Measurements from ENCODE around the gene GABRG3. TPM values are rescaled to one million over a fixed set of nuclear protein-coding genes. Genes with fewer than 3 reads are reported as not detected.

GABRG3 gene
- total RNA-seq, 1 experiment from 2014 or later = not detected

DNA sequence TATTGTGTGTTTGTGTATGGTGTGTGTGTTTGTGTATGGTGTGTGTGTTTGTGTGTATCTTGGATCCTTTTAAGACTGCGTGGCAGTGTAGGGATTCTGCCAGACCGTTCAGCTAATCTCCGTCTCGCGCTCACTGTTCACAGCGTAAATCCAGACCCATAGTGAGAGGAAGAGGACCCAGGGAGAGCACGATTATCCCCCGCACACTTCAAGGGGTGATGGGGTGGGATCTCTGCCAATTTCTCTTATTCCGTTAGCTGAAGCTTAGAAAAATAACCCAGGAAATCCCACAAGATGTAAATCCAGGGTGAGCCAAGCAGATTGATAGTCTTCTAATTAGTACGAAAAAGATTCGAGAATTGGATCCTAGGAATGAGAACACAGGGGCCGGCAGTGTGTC is 381.2 kb downstream of the GABRG3 start:
- H3K9ac ChIP-seq (ENCODE audit: low read length) = no peak overlapping the region
- no peak for TF ChIP-seq POLR2A (IDR thresholded peaks at IDR 0.05; ENCODE audit: borderline replicate concordance, extremely low read depth, insufficient read depth, insufficient read length)
- no peak for TF ChIP-seq CBX3 (IDR thresholded peaks at IDR 0.05; ENCODE audit: low read depth)
- no peak for TF ChIP-seq ZNF274 (IDR thresholded peaks at IDR 0.05; ENCODE audit: low read depth, low read length)
- no peaks in the 10 kb centered on the region for H3K27me3 ChIP-seq (ENCODE audit: insufficient read depth, low read length)
- ATAC-seq (no peak), DNase-seq (ENCODE audit: low read depth, low spot score) (no peak)
- H3K4me3 ChIP-seq (replicated peaks in 1 of 2; ENCODE audit: low read depth in 1 of 2, low read length in 2 of 2) = no peak overlapping the region
- intact Hi-C loops (cut with micrococcal nuclease) = no loop called here
- no peak overlapping the region for H2AFZ ChIP-seq (ENCODE audit: low read depth, low read length, poor library complexity, severe bottlenecking)
- no peaks in the 10 kb centered on the region for H3K9me2 ChIP-seq (ENCODE audit: insufficient read depth)
- no TSS peak for BruUV-seq (replicated peaks)
- CTCF ChIA-PET = no interaction called here
- H3K4me1 ChIP-seq (ENCODE audit: control insufficient read depth in 1 of 2, insufficient read depth in 2 of 2, low read length in 2 of 2) = no peaks in the 10 kb centered on the region
- peaks cover 20 to 53% of the 10 kb centered on the region in 2 experiments; a peak in 3 of 4 replicates for H3K9me3 ChIP-seq (ENCODE audit: control insufficient read depth in 1 of 2, insufficient read depth in 1 of 2, low read depth in 1 of 2, low read length in 2 of 2)
- no peak overlapping the region for H3K27ac ChIP-seq (ENCODE audit: low read depth, low read length)
- H3K79me2 ChIP-seq (ENCODE audit: insufficient read depth, low read length) = no peaks in the 10 kb centered on the region
- no peak overlapping the region for H3K4me2 ChIP-seq (ENCODE audit: low read length)
- POLR2A ChIA-PET = no interaction called here
- H3K36me3 ChIP-seq (ENCODE audit: control insufficient read depth in 1 of 2, insufficient read depth in 2 of 2, low read length in 2 of 2) = no peaks in the 10 kb centered on the region
- RAD21 ChIA-PET (ENCODE audit: low non-redundant PET in 1 of 2, low total read pairs in 2 of 2, uncharacterized antibody in 2 of 2, unreplicated experiment in 2 of 2) = no interaction called here
- no peaks in the 10 kb centered on the region for H4K20me1 ChIP-seq (ENCODE audit: insufficient read depth)

DNA sequence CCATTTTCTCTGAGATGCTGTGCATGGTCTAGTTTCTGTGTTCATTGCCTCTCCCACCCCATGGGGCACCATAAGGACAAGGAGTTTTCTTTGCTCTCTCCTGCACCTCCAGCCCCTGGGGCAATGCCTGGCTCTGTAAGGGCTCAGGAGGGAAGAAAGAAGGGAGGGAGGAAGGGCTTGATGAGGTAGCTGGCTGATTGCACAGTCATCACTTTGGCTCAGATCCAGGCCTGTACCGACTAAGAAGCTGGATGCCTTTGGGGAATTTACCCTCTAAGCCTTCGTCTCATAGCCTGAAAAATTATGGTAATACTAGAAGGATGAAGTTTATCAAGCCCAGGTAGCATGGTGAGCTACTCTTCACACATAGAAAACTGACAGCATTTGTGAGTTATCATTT is 382.9 kb downstream of the GABRG3 start:
- Histone ChIP-seq H3K36me3 (ENCODE audit: control insufficient read depth in 1 of 2, insufficient read depth in 2 of 2, low read length in 2 of 2) (no peaks in the 10 kb centered on the region), H3K9ac (ENCODE audit: low read length) (no peak overlapping the region), H3K9me2 (ENCODE audit: insufficient read depth) (no peaks in the 10 kb centered on the region), H3K4me1 (ENCODE audit: control insufficient read depth in 1 of 2, insufficient read depth in 2 of 2, low read length in 2 of 2) (no peaks in the 10 kb centered on the region), H2AFZ (ENCODE audit: low read depth, low read length, poor library complexity, severe bottlenecking) (no peak overlapping the region), H4K20me1 (ENCODE audit: insufficient read depth) (no peaks in the 10 kb centered on the region), H3K79me2 (ENCODE audit: insufficient read depth, low read length) (no peaks in the 10 kb centered on the region), H3K4me2 (ENCODE audit: low read length) (no peak overlapping the region), H3K27ac (ENCODE audit: low read depth, low read length) (no peak overlapping the region), H3K4me3 (replicated peaks in 1 of 2; ENCODE audit: low read depth in 1 of 2, low read length in 2 of 2) (no peak overlapping the region), H3K27me3 (ENCODE audit: insufficient read depth, low read length) (no peaks in the 10 kb centered on the region), H3K9me3 (ENCODE audit: control insufficient read depth in 1 of 2, insufficient read depth in 1 of 2, low read depth in 1 of 2, low read length in 2 of 2) (peaks cover 22 to 56% of the 10 kb centered on the region in 2 experiments; a peak in 3 of 4 replicates)
- ATAC-seq (no peak), DNase-seq (ENCODE audit: low read depth, low spot score) (no peak)
- POLR2A ChIA-PET = no interaction called here
- intact Hi-C loops (cut with micrococcal nuclease) = no loop called here
- RAD21 ChIA-PET (ENCODE audit: low non-redundant PET in 1 of 2, low total read pairs in 2 of 2, uncharacterized antibody in 2 of 2, unreplicated experiment in 2 of 2) = no interaction called here
- CTCF ChIA-PET = no interaction called here
- BruUV-seq (replicated peaks) = no TSS peak
- TF ChIP-seq, protein P1, sequence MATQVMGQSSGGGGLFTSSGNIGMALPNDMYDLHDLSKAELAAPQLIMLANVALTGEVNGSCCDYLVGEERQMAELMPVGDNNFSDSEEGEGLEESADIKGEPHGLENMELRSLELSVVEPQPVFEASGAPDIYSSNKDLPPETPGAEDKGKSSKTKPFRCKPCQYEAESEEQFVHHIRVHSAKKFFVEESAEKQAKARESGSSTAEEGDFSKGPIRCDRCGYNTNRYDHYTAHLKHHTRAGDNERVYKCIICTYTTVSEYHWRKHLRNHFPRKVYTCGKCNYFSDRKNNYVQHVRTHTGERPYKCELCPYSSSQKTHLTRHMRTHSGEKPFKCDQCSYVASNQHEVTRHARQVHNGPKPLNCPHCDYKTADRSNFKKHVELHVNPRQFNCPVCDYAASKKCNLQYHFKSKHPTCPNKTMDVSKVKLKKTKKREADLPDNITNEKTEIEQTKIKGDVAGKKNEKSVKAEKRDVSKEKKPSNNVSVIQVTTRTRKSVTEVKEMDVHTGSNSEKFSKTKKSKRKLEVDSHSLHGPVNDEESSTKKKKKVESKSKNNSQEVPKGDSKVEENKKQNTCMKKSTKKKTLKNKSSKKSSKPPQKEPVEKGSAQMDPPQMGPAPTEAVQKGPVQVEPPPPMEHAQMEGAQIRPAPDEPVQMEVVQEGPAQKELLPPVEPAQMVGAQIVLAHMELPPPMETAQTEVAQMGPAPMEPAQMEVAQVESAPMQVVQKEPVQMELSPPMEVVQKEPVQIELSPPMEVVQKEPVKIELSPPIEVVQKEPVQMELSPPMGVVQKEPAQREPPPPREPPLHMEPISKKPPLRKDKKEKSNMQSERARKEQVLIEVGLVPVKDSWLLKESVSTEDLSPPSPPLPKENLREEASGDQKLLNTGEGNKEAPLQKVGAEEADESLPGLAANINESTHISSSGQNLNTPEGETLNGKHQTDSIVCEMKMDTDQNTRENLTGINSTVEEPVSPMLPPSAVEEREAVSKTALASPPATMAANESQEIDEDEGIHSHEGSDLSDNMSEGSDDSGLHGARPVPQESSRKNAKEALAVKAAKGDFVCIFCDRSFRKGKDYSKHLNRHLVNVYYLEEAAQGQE (IDR thresholded peaks at IDR 0.05; ENCODE audit: low read depth) = no peak
- no peak for TF ChIP-seq SIN3A (IDR thresholded peaks at IDR 0.05; ENCODE audit: low read depth)
- no peak for TF ChIP-seq SRF (IDR thresholded peaks at IDR 0.05; ENCODE audit: low read depth)
- TF ChIP-seq CEBPB (IDR thresholded peaks at IDR 0.05; ENCODE audit: low read depth) = no peak
- no peak for TF ChIP-seq POLR2A (IDR thresholded peaks at IDR 0.05; ENCODE audit: borderline replicate concordance, extremely low read depth, insufficient read depth, insufficient read length)
- TF ChIP-seq SP1 (IDR thresholded peaks at IDR 0.05; ENCODE audit: low read depth) = no peak
- no peak for TF ChIP-seq POLR2AphosphoS5 (IDR thresholded peaks at IDR 0.05; ENCODE audit: low read depth, low read length)
- TF ChIP-seq, protein P2, sequence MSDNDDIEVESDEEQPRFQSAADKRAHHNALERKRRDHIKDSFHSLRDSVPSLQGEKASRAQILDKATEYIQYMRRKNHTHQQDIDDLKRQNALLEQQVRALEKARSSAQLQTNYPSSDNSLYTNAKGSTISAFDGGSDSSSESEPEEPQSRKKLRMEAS (IDR thresholded peaks at IDR 0.05) = no peak
- no peak for TF ChIP-seq JUND (IDR thresholded peaks at IDR 0.05)
- TF ChIP-seq EGR1 (IDR thresholded peaks at IDR 0.05; ENCODE audit: low read depth) = no peak
- no peak for TF ChIP-seq YY1 (IDR thresholded peaks at IDR 0.05; ENCODE audit: extremely low read depth, insufficient replicate concordance, low read depth, low read length)
- TF ChIP-seq ELF1 (IDR thresholded peaks at IDR 0.05; ENCODE audit: borderline replicate concordance, low read depth) = no peak
- TF ChIP-seq, protein P3, sequence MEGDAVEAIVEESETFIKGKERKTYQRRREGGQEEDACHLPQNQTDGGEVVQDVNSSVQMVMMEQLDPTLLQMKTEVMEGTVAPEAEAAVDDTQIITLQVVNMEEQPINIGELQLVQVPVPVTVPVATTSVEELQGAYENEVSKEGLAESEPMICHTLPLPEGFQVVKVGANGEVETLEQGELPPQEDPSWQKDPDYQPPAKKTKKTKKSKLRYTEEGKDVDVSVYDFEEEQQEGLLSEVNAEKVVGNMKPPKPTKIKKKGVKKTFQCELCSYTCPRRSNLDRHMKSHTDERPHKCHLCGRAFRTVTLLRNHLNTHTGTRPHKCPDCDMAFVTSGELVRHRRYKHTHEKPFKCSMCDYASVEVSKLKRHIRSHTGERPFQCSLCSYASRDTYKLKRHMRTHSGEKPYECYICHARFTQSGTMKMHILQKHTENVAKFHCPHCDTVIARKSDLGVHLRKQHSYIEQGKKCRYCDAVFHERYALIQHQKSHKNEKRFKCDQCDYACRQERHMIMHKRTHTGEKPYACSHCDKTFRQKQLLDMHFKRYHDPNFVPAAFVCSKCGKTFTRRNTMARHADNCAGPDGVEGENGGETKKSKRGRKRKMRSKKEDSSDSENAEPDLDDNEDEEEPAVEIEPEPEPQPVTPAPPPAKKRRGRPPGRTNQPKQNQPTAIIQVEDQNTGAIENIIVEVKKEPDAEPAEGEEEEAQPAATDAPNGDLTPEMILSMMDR (IDR thresholded peaks at IDR 0.05 in 2 of 3, conservative IDR thresholded peaks at IDR 0.05 in 1 of 3; ENCODE audit: borderline replicate concordance in 1 of 3, insufficient read depth in 1 of 3, low read depth in 2 of 3, low read length in 2 of 3) = no peak

All from HCT116 (cell line).